Activated CD4-positive, alpha-beta T cell treated with anti-CD3 and anti-CD28 coated beads for 1 hour (primary cell): ENCODE measurements around the gene CRLF1.

Experiments used
- DNase-seq: peaks from one replicate; pipeline ENCODE4 v3.0.0-alpha.2; 2020

CRLF1 gene

DNA sequence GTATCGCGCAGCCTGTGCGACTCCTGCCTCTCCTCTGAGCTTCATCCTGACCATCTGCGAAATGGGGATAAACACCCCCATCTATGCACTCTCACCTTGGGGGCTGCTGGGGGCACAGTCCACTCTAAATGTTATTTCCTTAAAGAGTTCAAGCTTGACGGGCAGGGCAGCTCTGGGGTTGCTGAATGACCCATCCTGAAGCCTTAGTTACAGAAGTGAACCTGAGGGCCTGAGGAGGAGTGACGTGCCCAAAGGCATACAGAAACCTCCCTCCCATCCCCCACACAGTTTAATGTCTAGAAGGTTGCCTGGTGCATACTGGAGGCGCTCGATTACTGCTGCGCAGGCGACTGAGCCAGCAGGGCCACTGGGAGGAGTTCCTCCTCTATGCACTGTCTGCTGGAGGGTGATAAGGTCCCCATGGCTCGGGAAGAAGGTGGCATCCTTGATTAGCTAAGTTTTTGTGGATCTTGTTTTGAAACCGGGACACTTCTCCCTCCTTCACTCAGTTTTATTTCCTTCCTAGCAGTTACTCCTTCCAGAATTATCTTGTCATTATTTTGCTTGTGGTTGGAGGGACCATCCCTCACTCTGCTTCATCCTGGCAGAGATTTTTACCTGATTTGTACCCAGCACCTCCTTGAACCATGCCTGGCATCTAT is 62.7 kb downstream of the CRLF1 start:
- peak; percentile 47 for DNase-seq
